Astrocyte (in vitro differentiated cells and primary cell): ENCODE results near the gene TUBGCP5. TPM values are rescaled to one million over a fixed set of nuclear protein-coding genes. Genes with fewer than 3 reads are reported as not detected.
"Not testable (repeated sequence)": the region's sequence is repeated elsewhere in the genome, so short reads cannot be mapped to it uniquely, and the experiment has no call there.

ENCODE experiments used
- DNase-seq: peaks from one replicate; pipeline ENCODE4 v3.0.0-alpha.2; 2010; ENCODE audit warnings: low read depth
- FAIRE-seq: peaks from 2 replicates; lab custom pipeline; 2011; peaks lifted over from hg19 to GRCh38; lab: Jason Lieb, UNC
- H2AFZ ChIP-seq: 2 replicates; pipeline ENCODE4 v1.6.0; 2012; ENCODE audit warnings: low read depth, low read length, inconsistent platforms
- H3K27ac ChIP-seq: 2 replicates; pipeline ENCODE4 v1.5.1; 2011; ENCODE audit warnings: low read depth, low read length, inconsistent platforms
- H3K27me3 ChIP-seq: 2 replicates; pipeline ENCODE4 v1.6.0; 2011; ENCODE audit warnings: low read length, inconsistent platforms; ENCODE audit not compliant: insufficient read depth
- H3K36me3 ChIP-seq: 2 replicates; pipeline ENCODE4 v1.5.1; 2011; ENCODE audit warnings: low read length, inconsistent platforms; ENCODE audit not compliant: insufficient read depth
- H3K4me1 ChIP-seq: 2 replicates; pipeline ENCODE4 v1.5.1; 2011; ENCODE audit warnings: low read length, inconsistent platforms; ENCODE audit not compliant: insufficient read depth
- H3K4me2 ChIP-seq: 2 replicates; pipeline ENCODE4 v1.6.0; 2012; ENCODE audit warnings: low read length, inconsistent platforms
- H3K4me3 ChIP-seq: 2 replicates; pipeline ENCODE4 v1.5.1; 2011; ENCODE audit warnings: low read depth, mild to moderate bottlenecking, low read length, inconsistent platforms; ENCODE audit not compliant: insufficient read depth
- H3K79me2 ChIP-seq: 2 replicates; pipeline ENCODE4 v1.6.0; 2012; ENCODE audit warnings: mild to moderate bottlenecking, low read length, inconsistent platforms; ENCODE audit not compliant: insufficient read depth
- H3K9ac ChIP-seq: 2 replicates; pipeline ENCODE4 v1.6.0; 2012; ENCODE audit warnings: mild to moderate bottlenecking, low read length, inconsistent platforms
- H3K9me3 ChIP-seq: 2 replicates; pipeline ENCODE4 v1.5.1; 2012; ENCODE audit warnings: low read depth, mild to moderate bottlenecking, low read length, inconsistent platforms; ENCODE audit not compliant: insufficient read depth
- H4K20me1 ChIP-seq: 2 replicates; pipeline ENCODE4 v1.6.0; 2012; ENCODE audit warnings: low read length, inconsistent platforms; ENCODE audit not compliant: insufficient read depth
- H3K27ac Mint-ChIP-seq: one replicate; pipeline ENCODE4 v1.8.0; 2021; ENCODE audit warnings: mild to moderate bottlenecking, mixed read lengths; ENCODE audit not compliant: unreplicated experiment
- H3K27me3 Mint-ChIP-seq: one replicate; pipeline ENCODE4 v1.8.0; 2021; ENCODE audit warnings: low read depth, mixed read lengths; ENCODE audit not compliant: unreplicated experiment
- H3K36me3 Mint-ChIP-seq: one replicate; pipeline ENCODE4 v1.8.0; 2021; ENCODE audit warnings: low read depth, mixed read lengths; ENCODE audit not compliant: unreplicated experiment
- H3K4me1 Mint-ChIP-seq: one replicate; pipeline ENCODE4 v1.8.0; 2021; ENCODE audit warnings: low read depth, mixed read lengths; ENCODE audit not compliant: unreplicated experiment
- H3K4me3 Mint-ChIP-seq: one replicate; pipeline ENCODE4 v1.8.0; 2021; ENCODE audit warnings: mild to moderate bottlenecking, moderate library complexity, mixed read lengths; ENCODE audit not compliant: unreplicated experiment
- H3K9me3 Mint-ChIP-seq: one replicate; pipeline ENCODE4 v1.8.0; 2021; ENCODE audit warnings: mild to moderate bottlenecking, mixed read lengths; ENCODE audit not compliant: unreplicated experiment
- EZH2 ChIP-seq: IDR thresholded peaks from 2 replicates; pipeline ENCODE4 v1.6.1; 2012; ENCODE audit warnings: mild to moderate bottlenecking, low read length, inconsistent platforms; ENCODE audit not compliant: insufficient read depth
- total RNA-seq: library from RNA; stranded (reverse); gene quantifications from 2 replicates; pipeline ENCODE4 v1.2.1, GENCODE V29; 2021
- TF ChIP-seq, protein P1 (sequence below): IDR thresholded peaks from 2 replicates; pipeline ENCODE4 v1.5.1; 2011; ENCODE audit warnings: low read depth, mild to moderate bottlenecking, inconsistent platforms, low read length, moderate library complexity; ENCODE audit not compliant: insufficient read depth

The TUBGCP5 gene
- total RNA-seq, 1 donor from 2014 or later: 13.8 TPM

DNA sequence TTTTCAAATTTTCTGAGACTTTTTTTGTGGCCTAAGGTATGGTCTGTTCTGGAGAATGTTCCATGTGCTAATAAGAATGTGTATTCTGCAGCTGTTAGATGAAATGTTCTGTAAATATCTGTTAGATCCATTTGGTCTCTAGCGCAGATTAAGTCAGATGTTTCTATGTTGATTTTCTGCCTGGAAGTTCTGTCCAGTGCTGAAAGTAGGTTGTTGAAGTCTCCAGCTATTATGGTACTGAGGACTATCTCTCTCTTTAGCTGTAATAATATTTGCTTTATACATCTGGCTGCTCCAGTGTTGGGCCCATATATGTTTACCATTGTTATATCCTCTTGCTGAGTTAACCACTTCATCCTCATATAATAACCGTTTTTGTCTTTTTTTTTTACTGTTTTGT, 13.2 kb upstream of the TUBGCP5 start:
- FAIRE-seq (no peak), DNase-seq (no peak)
- no peaks in the 10 kb centered on the region for H3K27me3 Mint-ChIP-seq
- Histone ChIP-seq H4K20me1 (no peaks in the 10 kb centered on the region), H3K27me3 (no peaks in the 10 kb centered on the region), H3K4me3 (no peak overlapping the region), H3K79me2 (no peaks in the 10 kb centered on the region), H3K36me3 (no peaks in the 10 kb centered on the region), H3K9ac (no peak overlapping the region), H3K4me2 (no peak overlapping the region), H3K9me3 (no peaks in the 10 kb centered on the region), H3K4me1 (no peaks in the 10 kb centered on the region), H3K27ac (no peak overlapping the region), H2AFZ (no peak overlapping the region)
- no peaks in the 10 kb centered on the region for H3K9me3 Mint-ChIP-seq
- TF ChIP-seq, protein P1, sequence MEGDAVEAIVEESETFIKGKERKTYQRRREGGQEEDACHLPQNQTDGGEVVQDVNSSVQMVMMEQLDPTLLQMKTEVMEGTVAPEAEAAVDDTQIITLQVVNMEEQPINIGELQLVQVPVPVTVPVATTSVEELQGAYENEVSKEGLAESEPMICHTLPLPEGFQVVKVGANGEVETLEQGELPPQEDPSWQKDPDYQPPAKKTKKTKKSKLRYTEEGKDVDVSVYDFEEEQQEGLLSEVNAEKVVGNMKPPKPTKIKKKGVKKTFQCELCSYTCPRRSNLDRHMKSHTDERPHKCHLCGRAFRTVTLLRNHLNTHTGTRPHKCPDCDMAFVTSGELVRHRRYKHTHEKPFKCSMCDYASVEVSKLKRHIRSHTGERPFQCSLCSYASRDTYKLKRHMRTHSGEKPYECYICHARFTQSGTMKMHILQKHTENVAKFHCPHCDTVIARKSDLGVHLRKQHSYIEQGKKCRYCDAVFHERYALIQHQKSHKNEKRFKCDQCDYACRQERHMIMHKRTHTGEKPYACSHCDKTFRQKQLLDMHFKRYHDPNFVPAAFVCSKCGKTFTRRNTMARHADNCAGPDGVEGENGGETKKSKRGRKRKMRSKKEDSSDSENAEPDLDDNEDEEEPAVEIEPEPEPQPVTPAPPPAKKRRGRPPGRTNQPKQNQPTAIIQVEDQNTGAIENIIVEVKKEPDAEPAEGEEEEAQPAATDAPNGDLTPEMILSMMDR: no peak
- no peak for TF ChIP-seq EZH2
- no peaks in the 10 kb centered on the region for H3K4me1 Mint-ChIP-seq
- H3K36me3 Mint-ChIP-seq: no peaks in the 10 kb centered on the region
- no peak overlapping the region for H3K4me3 Mint-ChIP-seq
- H3K27ac Mint-ChIP-seq: no peak overlapping the region

DNA sequence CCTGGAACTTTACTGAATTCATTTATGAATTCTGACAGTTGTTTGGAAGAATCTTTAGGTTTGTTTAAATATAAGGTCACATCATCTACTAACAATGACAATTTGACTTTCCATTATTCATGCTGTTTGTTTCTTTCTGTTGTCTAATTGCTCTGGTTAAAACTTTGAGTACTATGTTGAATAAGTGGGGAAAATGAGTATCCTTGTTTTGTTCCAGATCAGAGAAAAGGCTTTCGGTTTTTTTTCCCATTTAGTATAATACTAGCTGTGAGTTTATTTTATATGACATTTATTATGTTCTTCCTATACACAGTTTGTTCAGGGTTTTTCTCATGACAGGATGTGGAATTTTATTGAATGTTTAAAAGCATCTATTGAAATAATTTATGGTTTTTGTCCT, 11.3 kb upstream of the TUBGCP5 start:
- Histone ChIP-seq H3K27ac (no peak overlapping the region), H2AFZ (no peak overlapping the region), H3K4me2 (no peak overlapping the region), H3K36me3 (no peaks in the 10 kb centered on the region), H3K9me3 (no peaks in the 10 kb centered on the region), H3K9ac (no peak overlapping the region), H4K20me1 (no peaks in the 10 kb centered on the region), H3K27me3 (no peaks in the 10 kb centered on the region), H3K79me2 (no peaks in the 10 kb centered on the region), H3K4me3 (no peak overlapping the region), H3K4me1 (no peaks in the 10 kb centered on the region)
- TF ChIP-seq EZH2: no peak
- TF ChIP-seq, protein P1: no peak
- no peak for FAIRE-seq
- no peaks in the 10 kb centered on the region for H3K4me1 Mint-ChIP-seq
- no peak overlapping the region for H3K4me3 Mint-ChIP-seq
- no peaks in the 10 kb centered on the region for H3K36me3 Mint-ChIP-seq
- H3K9me3 Mint-ChIP-seq: no peaks in the 10 kb centered on the region
- H3K27me3 Mint-ChIP-seq: no peaks in the 10 kb centered on the region
- DNase-seq: no peak
- no peak overlapping the region for H3K27ac Mint-ChIP-seq

DNA sequence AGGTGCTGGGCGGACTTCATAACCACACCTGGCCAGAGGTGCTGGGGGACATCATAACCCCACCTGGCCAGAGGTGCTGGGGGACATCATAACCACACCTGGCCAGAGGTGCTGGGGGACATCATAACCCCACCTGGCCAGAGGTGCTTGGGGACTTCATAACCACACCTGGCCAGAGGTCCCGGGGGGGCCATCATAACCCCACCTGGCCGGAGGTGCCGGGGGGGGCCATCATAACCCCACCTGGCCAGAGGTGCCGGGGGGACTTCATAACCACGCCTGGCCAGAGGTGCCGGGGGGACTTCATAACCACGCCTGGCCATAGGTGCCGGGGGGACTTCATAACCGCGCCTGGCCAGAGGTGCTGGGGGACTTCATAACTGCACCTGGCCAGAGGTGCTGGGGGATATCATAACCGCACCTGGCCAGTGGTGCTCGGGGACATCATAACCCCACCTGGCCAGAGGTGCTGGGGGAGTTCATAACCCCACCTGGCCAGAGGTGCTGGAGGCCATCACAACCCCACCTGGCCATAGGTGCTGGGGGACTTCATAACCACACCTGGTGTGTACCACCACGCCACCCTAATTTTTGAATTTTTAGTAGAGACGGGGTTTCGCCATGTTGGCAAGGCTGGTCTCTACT, 10.7 kb upstream of the TUBGCP5 start:
- TF ChIP-seq EZH2: no peak
- TF ChIP-seq, protein P1: no peak
- Histone ChIP-seq H3K9ac (no peak overlapping the region), H3K4me3 (no peak overlapping the region), H3K79me2 (no peaks in the 10 kb centered on the region), H3K4me1 (no peaks in the 10 kb centered on the region), H3K9me3 (no peaks in the 10 kb centered on the region), H3K27ac (no peak overlapping the region), H4K20me1 (no peaks in the 10 kb centered on the region), H2AFZ (no peak overlapping the region), H3K36me3 (no peaks in the 10 kb centered on the region), H3K27me3 (no peaks in the 10 kb centered on the region), H3K4me2 (no peak overlapping the region)
- no peak for FAIRE-seq
- H3K4me1 Mint-ChIP-seq: no peaks in the 10 kb centered on the region
- H3K4me3 Mint-ChIP-seq: no peak overlapping the region
- no peaks in the 10 kb centered on the region for H3K27me3 Mint-ChIP-seq
- DNase-seq: no peak
- no peaks in the 10 kb centered on the region for H3K36me3 Mint-ChIP-seq
- no peaks in the 10 kb centered on the region for H3K9me3 Mint-ChIP-seq
- no peak overlapping the region for H3K27ac Mint-ChIP-seq

DNA sequence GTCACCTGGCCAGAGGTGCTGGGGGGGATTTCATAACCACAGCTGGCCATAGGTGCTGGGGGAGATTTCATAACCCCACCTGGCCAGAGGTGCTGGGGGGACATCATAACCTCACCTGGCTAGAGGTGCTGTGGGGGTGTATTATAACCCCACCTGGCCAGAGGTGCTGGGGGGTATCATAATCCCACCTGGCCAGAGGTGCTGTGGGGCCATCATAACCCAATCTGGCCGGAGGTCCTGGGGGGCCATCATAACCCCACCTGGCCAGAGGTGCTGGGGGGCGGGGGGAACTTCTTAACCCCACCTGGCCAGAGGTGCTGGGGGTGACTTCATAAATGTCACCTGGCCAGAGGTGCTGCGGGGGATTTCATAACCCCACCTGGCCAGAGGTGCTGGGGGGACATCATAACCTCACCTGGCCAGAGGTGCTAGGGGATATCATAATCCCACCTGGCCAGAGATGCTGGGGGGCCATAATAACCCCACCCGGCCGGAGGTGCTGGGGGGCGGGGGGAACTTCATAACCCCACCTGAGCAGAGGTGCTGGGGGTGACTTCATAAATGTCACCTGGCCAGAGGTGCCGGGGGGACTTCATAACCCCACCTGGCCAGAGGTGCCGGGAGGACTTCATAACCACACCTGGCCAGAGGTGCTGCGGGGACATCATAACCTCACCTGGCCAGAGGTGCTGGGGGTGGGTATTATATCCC, 9.4 kb upstream of the TUBGCP5 start:
- H3K79me2 ChIP-seq, H3K36me3 ChIP-seq, H4K20me1 ChIP-seq, H3K9ac ChIP-seq, H3K4me1 ChIP-seq, H3K36me3 Mint-ChIP-seq, H3K4me3 ChIP-seq, H2AFZ ChIP-seq, DNase-seq, H3K9me3 Mint-ChIP-seq, H3K9me3 ChIP-seq, H3K4me3 Mint-ChIP-seq, H3K27me3 Mint-ChIP-seq, FAIRE-seq, H3K27ac ChIP-seq, H3K27me3 ChIP-seq, H3K4me1 Mint-ChIP-seq, H3K27ac Mint-ChIP-seq, H3K4me2 ChIP-seq: not testable (repeated sequence)
